Measurements from ENCODE around the gene ADIG. TPM values are rescaled to one million over a fixed set of nuclear protein-coding genes. Genes with fewer than 3 reads are reported as not detected.

Gene ADIG
- total RNA-seq, 4 donors from 2014 or later = not detected

DNA sequence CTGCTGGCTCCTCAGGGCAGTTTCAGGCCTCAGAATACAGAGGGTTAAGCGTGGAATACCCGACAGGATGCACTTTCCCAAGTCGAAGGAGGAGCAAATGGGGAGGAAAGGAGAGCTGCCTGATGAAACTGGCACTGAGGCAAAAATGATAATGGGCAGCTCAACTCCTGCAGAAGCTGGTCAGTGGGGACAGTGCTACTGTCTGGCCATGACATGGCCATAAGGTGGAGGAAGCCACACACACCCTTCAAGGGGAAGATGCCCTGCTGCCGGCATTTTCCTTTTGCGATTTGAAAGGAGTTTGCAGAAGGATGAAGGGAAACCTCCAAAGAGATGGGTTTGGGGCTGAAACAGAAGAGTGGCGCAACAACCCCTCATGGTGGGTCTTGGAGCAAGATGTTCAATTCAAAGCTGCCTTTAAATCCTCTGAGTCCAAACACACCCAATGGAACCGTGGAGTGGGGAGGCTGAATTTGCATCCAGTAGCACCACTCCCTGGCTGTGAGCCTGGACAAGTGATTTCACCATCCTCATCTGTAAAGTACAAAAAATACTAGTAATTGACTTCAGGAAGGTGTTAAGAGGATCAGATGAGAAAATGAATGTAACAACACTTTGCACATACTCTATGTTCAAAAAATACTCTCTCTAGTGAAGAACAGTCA lies 3.2 kb downstream of the ADIG start:
- Histone ChIP-seq H3K36me3 (no peaks in the 10 kb centered on the region), H3K9me3 (no peaks in the 10 kb centered on the region), H3K27ac (no peak overlapping the region), H3K4me3 (no peak overlapping the region), H3K27me3 (no peaks in the 10 kb centered on the region), H3K4me1 (no peaks in the 10 kb centered on the region)
- no peak for DNase-seq
- TF ChIP-seq, protein P1, sequence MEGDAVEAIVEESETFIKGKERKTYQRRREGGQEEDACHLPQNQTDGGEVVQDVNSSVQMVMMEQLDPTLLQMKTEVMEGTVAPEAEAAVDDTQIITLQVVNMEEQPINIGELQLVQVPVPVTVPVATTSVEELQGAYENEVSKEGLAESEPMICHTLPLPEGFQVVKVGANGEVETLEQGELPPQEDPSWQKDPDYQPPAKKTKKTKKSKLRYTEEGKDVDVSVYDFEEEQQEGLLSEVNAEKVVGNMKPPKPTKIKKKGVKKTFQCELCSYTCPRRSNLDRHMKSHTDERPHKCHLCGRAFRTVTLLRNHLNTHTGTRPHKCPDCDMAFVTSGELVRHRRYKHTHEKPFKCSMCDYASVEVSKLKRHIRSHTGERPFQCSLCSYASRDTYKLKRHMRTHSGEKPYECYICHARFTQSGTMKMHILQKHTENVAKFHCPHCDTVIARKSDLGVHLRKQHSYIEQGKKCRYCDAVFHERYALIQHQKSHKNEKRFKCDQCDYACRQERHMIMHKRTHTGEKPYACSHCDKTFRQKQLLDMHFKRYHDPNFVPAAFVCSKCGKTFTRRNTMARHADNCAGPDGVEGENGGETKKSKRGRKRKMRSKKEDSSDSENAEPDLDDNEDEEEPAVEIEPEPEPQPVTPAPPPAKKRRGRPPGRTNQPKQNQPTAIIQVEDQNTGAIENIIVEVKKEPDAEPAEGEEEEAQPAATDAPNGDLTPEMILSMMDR (IDR thresholded peaks at IDR 0.05) = no peak
- TF ChIP-seq POLR2A (IDR thresholded peaks at IDR 0.05) = no peak

DNA sequence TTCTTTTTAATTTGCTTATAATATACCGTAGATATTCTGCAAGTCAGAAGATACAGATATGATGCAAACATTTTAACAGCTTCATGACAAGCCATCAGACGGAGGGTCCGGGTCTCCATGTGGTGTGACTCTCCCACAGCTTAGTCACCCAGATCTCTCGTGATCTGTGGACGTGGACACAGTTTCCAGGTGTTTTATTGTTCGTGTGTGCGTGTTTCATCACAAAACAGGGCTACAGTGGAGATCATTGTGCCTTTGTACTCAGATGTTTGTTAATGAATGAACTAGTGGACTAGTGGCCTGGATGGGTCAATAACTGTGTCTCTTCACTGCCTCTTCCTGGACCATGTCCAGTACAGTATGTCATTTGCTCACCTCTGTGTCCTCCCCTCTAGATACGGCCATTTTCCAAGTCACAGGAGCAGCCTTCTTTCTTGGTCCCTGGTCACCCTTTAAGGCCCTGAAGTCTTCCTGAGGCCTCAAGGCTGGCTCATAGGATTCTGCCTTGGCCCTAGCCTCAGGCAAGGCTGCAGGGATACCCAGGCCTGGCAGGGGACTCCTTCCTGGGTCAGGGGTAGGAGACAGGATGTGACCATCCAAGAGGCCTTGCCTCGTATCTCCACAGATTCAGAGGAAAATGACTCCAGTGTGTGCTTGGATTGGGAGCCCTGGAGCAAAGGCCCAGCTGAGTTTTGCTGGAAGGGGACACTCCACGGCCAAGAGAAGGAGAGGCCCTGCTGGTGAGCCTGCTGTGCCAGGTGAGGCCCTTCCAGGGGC lies 4.6 kb downstream of the ADIG start:
- H3K4me1 ChIP-seq = no peaks in the 10 kb centered on the region
- no peaks in the 10 kb centered on the region for H3K9me3 ChIP-seq
- no peak overlapping the region for H3K4me3 ChIP-seq
- no peaks in the 10 kb centered on the region for H3K27me3 ChIP-seq
- H3K36me3 ChIP-seq = no peaks in the 10 kb centered on the region
- DNase-seq = no peak
- TF ChIP-seq POLR2A (IDR thresholded peaks at IDR 0.05) = no peak
- TF ChIP-seq, protein P1 (IDR thresholded peaks at IDR 0.05) = no peak
- H3K27ac ChIP-seq = no peak overlapping the region

DNA sequence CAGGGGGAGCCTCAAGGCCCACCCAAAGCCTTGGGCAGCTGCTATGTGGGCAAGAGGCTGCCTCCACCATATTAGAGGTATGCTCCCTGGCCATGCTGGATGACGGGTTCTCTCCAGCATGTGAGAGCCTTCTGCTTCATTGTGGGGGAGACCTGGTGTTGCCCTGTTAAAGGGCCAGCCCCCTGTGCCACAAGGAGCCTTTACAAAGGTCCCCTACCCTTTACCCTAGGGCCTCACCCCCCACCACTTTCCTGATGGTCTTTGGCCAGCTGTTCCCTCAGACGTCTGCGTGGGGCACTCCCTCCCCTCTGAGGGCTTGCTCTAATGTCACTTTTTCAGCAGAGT lies 5.2 kb downstream of the ADIG start:
- Histone ChIP-seq H3K4me3 (no peak overlapping the region), H3K27ac (no peak overlapping the region), H3K9me3 (no peaks in the 10 kb centered on the region), H3K4me1 (no peaks in the 10 kb centered on the region), H3K36me3 (no peaks in the 10 kb centered on the region), H3K27me3 (no peaks in the 10 kb centered on the region)
- no peak for DNase-seq
- TF ChIP-seq POLR2A (IDR thresholded peaks at IDR 0.05) = no peak
- TF ChIP-seq, protein P1 (IDR thresholded peaks at IDR 0.05) = no peak

DNA sequence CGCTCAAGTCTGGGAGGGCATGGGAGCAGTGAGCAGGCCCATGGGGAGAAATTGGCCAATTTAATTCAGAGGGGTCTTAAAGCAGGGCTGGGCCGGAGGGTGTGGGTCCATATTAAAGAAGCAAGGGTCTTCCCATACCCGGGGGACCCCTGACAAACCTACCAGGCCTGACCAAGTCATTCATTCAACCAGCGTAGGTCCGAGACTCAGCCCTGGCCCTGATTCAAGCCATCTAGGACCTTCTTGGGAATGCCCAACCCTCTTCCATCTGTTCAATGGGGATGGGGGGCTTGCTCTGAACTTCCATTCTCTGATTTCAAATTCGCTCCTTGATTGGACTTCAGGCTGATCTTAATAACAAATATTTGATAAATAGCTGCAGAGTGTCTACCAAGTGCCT lies 7.3 kb downstream of the ADIG start:
- no peaks in the 10 kb centered on the region for H3K36me3 ChIP-seq
- no peak for DNase-seq
- H3K9me3 ChIP-seq = no peaks in the 10 kb centered on the region
- H3K27ac ChIP-seq = no peak overlapping the region
- no peaks in the 10 kb centered on the region for H3K4me1 ChIP-seq
- no peak overlapping the region for H3K4me3 ChIP-seq
- no peak for TF ChIP-seq POLR2A (IDR thresholded peaks at IDR 0.05)
- TF ChIP-seq, protein P1 (IDR thresholded peaks at IDR 0.05) = no peak
- H3K27me3 ChIP-seq = no peaks in the 10 kb centered on the region

DNA sequence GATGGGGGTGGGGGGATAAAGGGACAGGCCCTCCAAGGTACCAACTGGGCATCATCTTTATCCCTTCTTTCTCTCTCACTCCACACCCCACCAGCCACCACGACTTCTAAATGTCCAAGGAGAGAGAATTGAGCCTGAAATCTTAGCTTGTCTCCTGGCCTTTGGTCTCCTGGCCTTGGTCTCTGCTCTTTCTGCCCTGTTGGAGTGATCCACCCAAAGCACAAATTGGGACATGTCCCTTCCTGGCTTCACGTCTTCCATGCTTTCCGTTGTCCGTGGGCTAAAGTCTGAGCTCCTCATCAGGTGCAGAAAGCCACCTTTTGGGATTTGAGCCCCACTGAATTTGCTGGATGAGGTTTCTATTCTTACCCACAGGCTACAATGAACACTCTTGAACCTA lies 8.4 kb downstream of the ADIG start:
- no peaks in the 10 kb centered on the region for H3K27me3 ChIP-seq
- H3K9me3 ChIP-seq = no peaks in the 10 kb centered on the region
- no peak for DNase-seq
- no peaks in the 10 kb centered on the region for H3K4me1 ChIP-seq
- no peak overlapping the region for H3K4me3 ChIP-seq
- TF ChIP-seq, protein P1 (IDR thresholded peaks at IDR 0.05) = no peak
- no peak for TF ChIP-seq POLR2A (IDR thresholded peaks at IDR 0.05)
- H3K27ac ChIP-seq = no peak overlapping the region
- no peaks in the 10 kb centered on the region for H3K36me3 ChIP-seq

Data from Peyer's patch (tissue), 4 donors.